Dermis microvascular lymphatic vessel endothelial cell (primary cell): ENCODE results near the gene LRBA. TPM values are rescaled to one million over a fixed set of nuclear protein-coding genes. Genes with fewer than 3 reads are reported as not detected.
A peak's percentile ranks its signal among the peaks of the same experiment; 100 is the strongest.

ENCODE experiments used
- DNase-seq, 2 donors: peaks; one replicate each; pipeline versions ENCODE4 v3.0.0 to v3.0.0-alpha.2; 2010; ENCODE audit warnings: low read depth in 2 of 2
- total RNA-seq: library from RNA; depleted of rRNA; stranded (reverse); fragments of >200 nt; gene quantifications from 2 replicates; pipeline ENCODE4 v1.2.1, GENCODE V29; 2014

Gene LRBA
- total RNA-seq, 1 donor from 2014 or later: 53.9 TPM

DNA sequence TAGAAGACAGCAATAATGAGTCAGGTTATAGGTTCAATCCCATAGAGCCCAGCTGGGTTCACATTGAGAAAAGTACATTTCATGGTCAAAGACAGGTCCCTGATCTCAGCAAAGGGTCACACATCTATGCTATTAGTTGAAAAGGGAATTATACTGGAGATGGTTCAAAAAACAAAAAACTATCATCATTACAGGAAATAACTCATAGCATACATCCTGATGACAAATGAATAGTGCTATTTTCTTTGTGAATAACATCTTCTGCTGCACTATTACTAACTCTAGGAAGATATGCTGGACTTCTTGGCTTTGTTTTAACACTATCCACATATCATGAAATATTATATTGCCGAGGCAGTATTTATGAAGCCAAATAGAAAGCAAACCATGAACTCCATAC is 635.6 kb downstream of the LRBA start:
- peak; percentile 31 to 84 for DNase-seq

- DNase-seq: no peak
These were observed 640.1 kb downstream of the LRBA start for GRCh38 chr4:150375025-150375424.

GRCh38 chr4:150371869-150372268 is 643.2 kb downstream of the LRBA start:
- no peak for DNase-seq

GRCh38 chr4:150369434-150370380 is 645.4 kb downstream of the LRBA start:
- no peak for DNase-seq

- no peak for DNase-seq
These were observed 646.4 kb downstream of the LRBA start for GRCh38 chr4:150368667-150369066.

DNA sequence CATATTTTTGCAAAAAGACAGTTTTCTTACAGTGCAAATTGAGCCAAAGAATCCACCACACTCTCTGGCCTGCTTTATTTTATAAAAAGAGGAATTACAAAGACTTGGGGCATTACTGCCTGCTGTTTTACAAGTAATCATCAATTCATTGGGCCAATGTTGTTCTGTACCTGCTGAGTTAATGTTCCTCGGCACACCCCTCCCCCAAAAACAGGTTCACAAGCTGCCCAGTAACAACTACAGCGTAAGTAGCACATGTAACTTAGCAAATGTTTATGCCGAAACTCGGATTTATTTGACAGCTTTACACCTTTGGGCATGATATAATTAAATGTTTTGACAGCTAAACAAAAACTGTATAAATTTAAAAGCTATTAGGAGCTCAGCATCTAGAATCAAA is 647.8 kb downstream of the LRBA start:
- no peak for DNase-seq

DNA sequence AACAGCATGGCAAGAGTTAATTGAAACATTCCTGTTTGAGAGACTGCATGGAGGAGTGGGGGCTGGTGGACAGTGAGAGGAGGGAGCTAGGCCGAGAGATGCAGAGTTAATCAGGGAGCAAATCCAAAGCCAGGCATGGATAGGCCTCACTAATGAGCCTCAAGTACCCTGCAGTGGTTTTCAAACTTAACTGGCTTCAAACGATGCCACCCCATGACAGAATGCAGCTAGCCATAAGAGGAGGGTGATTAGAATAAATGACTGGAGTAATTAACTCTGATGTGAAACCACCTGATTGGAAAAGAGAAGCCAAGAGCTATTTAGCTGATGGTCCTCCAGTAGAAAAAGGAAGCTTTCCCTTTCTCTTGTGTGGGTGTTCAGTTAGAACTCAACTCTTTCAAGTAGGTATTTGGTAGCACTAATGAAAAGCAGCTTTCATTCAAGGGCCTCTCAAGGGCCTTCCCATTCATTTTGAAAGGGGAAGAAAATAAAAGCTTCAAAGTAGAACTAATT is 648.5 kb downstream of the LRBA start:
- DNase-seq: no peak

DNA sequence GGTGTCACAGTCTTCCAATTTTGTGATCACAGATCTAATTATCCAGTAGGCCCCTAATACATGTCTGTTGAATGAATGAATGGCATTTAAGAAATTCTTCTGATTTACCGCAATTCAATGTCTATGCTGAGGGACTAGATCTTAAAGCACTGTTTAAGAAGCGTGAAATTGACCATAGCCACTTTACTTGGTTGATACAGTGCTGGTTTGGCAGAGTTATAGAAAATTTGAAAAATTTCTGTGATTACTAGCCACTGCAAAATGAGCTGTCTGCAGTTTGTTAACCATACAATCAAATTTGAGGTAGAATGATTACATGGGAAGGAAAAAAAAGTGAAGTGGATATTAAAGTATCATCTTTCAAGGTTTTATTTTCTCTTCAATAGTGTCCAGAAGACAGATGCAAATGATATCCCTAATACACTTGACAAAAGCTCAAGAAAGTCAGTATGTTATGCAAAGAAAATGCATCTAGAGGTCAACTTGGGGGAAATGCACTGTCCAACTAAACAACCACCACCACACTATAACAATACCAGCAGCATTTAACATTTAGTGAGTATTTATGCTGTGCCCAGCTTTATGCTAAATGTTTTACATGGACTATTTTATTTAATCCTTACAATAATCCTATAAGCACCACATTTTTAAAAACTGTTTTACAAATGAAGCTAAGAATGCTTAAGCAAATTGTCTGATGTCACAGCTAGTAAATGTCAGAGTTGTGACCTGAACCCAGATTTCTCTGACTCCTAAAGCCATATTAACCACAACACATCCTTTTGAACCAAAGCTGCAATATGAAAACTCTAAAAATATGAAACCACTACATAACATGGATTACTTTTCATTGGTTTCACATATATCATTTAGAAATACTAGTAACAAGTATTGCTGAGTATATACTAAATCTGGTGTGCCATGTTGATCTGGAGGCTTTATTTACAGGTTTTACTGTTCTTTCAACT is 651.1 kb downstream of the LRBA start:
- DNase-seq: no peak

DNA sequence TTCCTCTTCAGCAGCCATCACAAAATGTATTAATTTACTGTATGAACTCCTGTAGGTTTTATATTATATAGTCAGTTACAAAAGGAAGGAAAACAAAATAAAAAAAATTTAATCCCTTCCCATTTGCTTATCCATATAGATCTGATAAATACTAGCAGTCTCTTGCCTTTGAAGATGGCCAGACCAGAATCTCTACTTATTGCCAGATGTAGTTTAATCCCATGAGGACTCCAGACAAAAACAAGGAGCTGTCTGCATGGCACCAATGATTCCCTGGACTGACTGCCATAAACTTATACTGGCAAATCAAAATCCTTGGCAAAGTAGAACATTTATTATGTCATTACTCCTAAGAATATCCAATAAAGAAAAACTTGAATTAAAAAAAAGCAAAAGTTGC is 656.4 kb downstream of the LRBA start:
- DNase-seq: no peak

GRCh38 chr4:150357829-150358228 is 657.3 kb downstream of the LRBA start:
- no peak for DNase-seq

GRCh38 chr4:150355858-150356455 is 659.1 kb downstream of the LRBA start:
- no peak for DNase-seq

DNA sequence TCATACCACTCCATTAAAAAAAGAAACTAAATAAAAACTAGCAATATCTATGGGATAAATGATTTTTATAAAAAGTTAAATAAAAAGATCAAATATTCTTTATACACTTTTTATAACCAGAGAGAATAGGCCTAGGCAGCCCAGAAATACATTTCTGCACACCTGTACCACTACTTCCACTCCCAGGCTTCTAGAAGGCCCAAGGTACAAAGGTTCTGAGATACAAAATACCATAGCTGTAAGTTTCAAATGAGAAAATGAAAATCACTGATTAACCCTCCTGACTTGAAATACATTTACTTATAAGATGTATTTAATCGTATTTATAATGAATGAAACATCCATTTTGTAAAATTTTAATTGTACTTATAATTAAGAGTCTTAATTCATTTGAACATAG is 659.7 kb downstream of the LRBA start:
- no peak for DNase-seq

- DNase-seq: no peak
These were observed 660.8 kb downstream of the LRBA start for GRCh38 chr4:150354214-150354796.

DNA sequence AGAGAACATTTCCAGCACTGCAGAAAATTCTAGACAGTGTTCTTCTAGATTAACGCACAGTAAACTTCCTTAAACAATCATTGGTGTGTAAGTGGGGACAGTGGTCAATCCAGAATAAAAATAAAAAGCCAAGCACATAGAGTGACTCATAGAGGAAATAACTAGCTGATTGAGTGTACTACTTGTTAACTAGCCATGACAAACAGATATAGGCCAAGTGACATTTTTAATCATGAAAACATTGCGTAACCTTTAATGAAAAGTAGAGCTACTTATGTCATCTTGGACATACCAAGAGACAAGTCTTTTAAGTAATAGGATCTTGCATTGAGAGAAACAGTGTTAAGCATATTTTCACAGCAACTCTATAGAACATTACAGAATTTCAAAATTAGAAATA is 667.0 kb downstream of the LRBA start:
- peak; percentile 16 to 85 for DNase-seq

DNA sequence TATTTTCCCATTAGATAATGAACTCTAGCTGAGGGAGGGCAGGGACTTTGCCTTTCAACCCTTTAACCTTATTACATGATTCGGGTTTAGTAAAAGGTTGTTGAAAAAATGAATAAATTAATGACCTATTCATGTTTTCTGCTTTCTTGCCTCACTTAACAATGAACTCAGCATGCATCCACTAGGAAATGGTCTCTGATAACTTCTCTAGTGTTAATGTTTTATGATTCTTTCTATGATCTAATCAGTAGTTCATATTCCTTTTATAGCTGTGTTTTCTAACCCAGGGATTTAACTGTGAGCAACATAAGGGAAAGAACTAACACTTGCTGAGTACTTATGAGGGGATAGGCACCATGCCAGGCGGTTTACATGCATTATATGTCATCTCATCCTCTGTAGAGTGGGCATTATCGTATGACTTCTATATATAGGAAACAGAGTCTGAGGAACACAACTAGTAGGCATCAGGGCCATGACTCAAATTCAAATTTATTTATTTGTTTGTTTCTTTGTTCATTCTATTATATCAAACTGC is 669.8 kb downstream of the LRBA start:
- no peak for DNase-seq

DNA sequence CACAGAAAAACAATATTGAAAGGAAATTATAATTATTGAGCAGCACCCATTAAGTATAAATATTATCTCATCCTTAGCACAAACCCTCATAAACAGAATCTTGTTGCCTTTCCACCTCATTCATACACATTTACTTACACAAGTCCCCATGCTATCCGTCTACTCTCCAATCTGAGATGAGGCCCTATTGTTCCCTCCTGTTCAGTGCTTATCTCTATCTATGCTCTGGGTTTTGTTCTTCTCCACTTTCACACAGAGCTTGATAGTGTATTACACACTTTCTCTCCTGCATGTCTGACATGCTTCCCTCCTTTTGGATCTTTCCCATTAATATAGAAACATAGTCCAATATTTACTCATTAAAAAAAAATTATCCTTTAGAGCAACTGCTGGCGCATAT is 671.3 kb downstream of the LRBA start:
- no peak for DNase-seq

DNA sequence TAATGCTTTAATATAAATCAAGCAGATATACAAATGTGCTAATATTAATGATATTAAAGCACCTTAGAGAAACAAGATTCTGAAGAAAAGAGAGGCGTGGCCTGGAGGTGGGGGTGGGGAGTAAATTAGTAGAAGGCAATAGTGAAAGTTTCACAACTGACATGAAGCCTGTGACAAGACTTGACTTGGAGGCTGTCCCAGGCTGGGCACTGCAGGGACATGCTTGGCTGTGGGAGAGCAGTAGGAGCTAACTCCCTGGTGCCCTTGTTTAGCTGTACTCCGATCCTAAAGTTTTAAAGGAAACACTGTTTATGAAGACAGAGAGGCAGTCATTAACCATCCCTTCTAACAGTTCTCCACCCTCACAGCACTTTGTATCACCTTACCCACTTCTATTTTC is 672.1 kb downstream of the LRBA start:
- no peak for DNase-seq

DNA sequence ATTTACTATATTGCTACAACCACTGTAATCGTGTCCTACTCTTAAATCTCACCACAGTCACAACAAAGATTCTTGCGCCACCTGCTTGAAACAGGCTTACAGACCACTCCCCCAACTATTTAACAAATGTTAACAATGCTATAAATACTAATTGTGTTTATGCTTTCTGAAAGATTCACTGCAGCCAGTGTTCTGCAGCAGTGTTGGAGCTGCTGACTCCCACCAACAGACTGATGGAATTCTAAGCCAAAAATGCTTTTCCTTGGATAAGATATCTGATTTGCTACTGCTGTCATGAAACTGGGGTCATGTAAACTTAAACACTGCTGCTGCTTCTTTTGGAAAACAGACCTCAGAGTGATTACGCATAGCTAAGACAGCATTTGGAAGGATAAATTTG is 677.4 kb downstream of the LRBA start:
- no peak for DNase-seq

DNA sequence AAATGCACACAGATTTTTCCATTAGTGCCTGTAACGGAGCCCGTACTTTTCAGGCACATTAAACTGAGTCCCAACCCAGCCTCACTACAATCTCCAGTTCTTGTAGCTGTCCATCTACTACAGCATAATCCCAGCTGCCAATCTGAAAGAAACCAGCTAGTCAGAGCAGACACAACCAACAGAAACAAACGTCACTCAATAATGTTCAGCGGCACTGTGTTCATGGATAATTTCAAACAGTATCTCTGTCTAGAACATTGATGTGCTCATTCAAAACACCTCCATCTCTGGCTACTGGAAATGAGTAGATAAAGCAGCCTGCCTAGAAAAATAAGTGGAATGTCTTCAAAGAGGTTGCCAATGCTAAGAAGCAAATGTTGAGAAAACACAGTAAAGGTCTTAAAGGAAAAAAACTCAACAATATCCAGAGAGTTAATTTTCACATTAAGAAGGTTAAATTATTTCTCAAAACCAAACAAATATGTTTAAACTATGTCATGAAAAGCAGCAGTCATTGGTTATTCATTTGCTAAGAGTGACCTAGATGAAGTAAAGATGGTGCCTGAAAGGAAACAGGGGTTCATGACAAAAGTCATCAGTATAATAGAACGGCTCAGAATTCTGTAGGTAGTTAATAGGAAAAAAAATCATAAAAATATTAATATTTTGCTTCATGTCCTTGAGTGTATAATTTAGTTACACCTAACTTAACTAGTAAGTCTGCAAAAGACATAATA is 678.2 kb downstream of the LRBA start:
- DNase-seq: no peak

DNA sequence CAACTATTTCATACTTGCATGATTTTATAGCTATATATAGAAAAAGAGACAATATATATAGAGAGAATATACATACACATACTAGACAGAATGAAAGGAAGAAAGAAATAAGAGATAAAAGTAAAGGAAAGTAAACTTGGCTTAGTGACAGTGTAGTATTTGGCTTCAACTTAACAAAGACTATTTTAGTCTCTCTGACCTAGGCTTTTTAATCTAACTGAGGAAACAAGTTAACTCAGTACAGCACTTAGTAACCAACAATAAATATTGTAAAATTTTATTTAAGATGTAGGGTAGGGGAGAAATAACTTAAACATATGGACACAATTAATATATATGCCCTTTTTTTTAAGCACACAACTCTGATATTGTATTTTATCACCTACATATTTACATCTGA is 682.1 kb downstream of the LRBA start:
- DNase-seq: no peak
